Skeletal muscle tissue (tissue), 1 donor: Measurements from ENCODE around the gene UBQLN4. TPM values are rescaled to one million over a fixed set of nuclear protein-coding genes. Genes with fewer than 3 reads are reported as not detected.

Experiments
- total RNA-seq: library from RNA; depleted of rRNA; stranded (reverse); fragments of >200 nt; gene quantifications from one replicate; pipeline ENCODE4 v1.2.3, GENCODE V29; 2014

Gene UBQLN4
- total RNA-seq, 1 donor from 2014 or later: 15.7 TPM

Other genes starting within 250 kb of the UBQLN4 start
- 32.9 TPM for gene GON4L, start 196.6 kb downstream of the UBQLN4 start, total RNA-seq
- 10.4 TPM for gene SYT11, start 194.2 kb downstream of the UBQLN4 start, total RNA-seq
- 21.4 TPM for gene RIT1, start 142.4 kb downstream of the UBQLN4 start, total RNA-seq
- 26.6 TPM for gene KHDC4, start 119.4 kb downstream of the UBQLN4 start, total RNA-seq
- not detected for gene RXFP4, start 112.2 kb downstream of the UBQLN4 start, total RNA-seq
- 135 TPM for gene ARHGEF2, start 75.3 kb downstream of the UBQLN4 start, total RNA-seq
- gene SSR2, start 32.8 kb downstream of the UBQLN4 start, total RNA-seq: 276 TPM
- gene LAMTOR2, start 984 bp upstream of the UBQLN4 start, total RNA-seq: 35.0 TPM
- not detected for gene RAB25, start 7.4 kb upstream of the UBQLN4 start, total RNA-seq
- 6.8 TPM for gene MEX3A, start 28.7 kb upstream of the UBQLN4 start, total RNA-seq
- gene LMNA, start 60.9 kb upstream of the UBQLN4 start, total RNA-seq: 399 TPM
- 4.2 TPM for gene SEMA4A, start 99.8 kb upstream of the UBQLN4 start, total RNA-seq
- 3.1 TPM for gene SLC25A44, start 140.3 kb upstream of the UBQLN4 start, total RNA-seq
- gene PMF1, start 159.2 kb upstream of the UBQLN4 start, total RNA-seq: 50.6 TPM
- gene BGLAP, start 188.4 kb upstream of the UBQLN4 start, total RNA-seq: 1.0 TPM
- 1.0 TPM for gene PAQR6, start 194.3 kb upstream of the UBQLN4 start, total RNA-seq
- 25.6 TPM for gene SMG5, start 229.0 kb upstream of the UBQLN4 start, total RNA-seq
- gene TMEM79, start 230.5 kb upstream of the UBQLN4 start, total RNA-seq: 4.2 TPM
- gene GLMP, start 241.9 kb upstream of the UBQLN4 start, total RNA-seq: 20.4 TPM
- not detected for gene VHLL, start 245.5 kb upstream of the UBQLN4 start, total RNA-seq